ENCODE data around the gene CISD2.

Gene CISD2

GRCh38 chr4:102826890-102827673 lies 41.7 kb upstream of the CISD2 start, which contains the start of gene UBE2D3:
UBE2D3 (minus strand) TSS chr4:102827551; CDS start chr4:102826508, 1,043 bp downstream.
- Histone ChIP-seq H3K4me2 (peak within 1 kb of the TSS; percentile 89), H3K27me3 (ENCODE audit: insufficient read depth, low read depth) (no peaks in the 10 kb centered on the region), H4K20me1 (ENCODE audit: insufficient read depth) (peaks cover 33% of the 10 kb centered on the region), H3K79me2 (ENCODE audit: insufficient read depth, low read depth) (peaks cover 61% of the 10 kb centered on the region), H2AFZ (ENCODE audit: low read depth) (peak within 1 kb of the TSS; percentile 53), H3K4me3 (IDR thresholded peaks at IDR 0.05; ENCODE audit: insufficient read depth, low read depth, low read length) (peak within 1 kb of the TSS; percentile 51), H3K36me3 (ENCODE audit: insufficient read depth) (peaks cover 11% of the 10 kb centered on the region; the same call in 1 of the 2 replicates), H3K27ac (peak within 1 kb of the TSS; percentile 99), H3K9ac (peak within 1 kb of the TSS; percentile 99), H3K4me1 (ENCODE audit: low read depth, poor library complexity, severe bottlenecking) (peaks cover 44% of the 10 kb centered on the region)
- TF ChIP-seq CTCF (conservative IDR thresholded peaks at IDR 0.05; ENCODE audit: low read depth, low read length), result no peak

GRCh38 chr4:102827674-102828496 lies 40.9 kb upstream of the CISD2 start:
- H3K27ac ChIP-seq, result peak overlapping the region; percentile 99
- peak overlapping the region; percentile 51 for H3K4me3 ChIP-seq (IDR thresholded peaks at IDR 0.05; ENCODE audit: insufficient read depth, low read depth, low read length)
- peak overlapping the region; percentile 99 for H3K9ac ChIP-seq
- peaks cover 53% of the 10 kb centered on the region for H3K79me2 ChIP-seq (ENCODE audit: insufficient read depth, low read depth)
- peak overlapping the region; percentile 53 for H2AFZ ChIP-seq (ENCODE audit: low read depth)
- H3K4me1 ChIP-seq (ENCODE audit: low read depth, poor library complexity, severe bottlenecking), result peaks cover 38% of the 10 kb centered on the region
- H4K20me1 ChIP-seq (ENCODE audit: insufficient read depth), result peaks cover 27% of the 10 kb centered on the region
- H3K27me3 ChIP-seq (ENCODE audit: insufficient read depth, low read depth), result no peaks in the 10 kb centered on the region
- peak overlapping the region; percentile 89 for H3K4me2 ChIP-seq
- no peak for TF ChIP-seq CTCF (conservative IDR thresholded peaks at IDR 0.05; ENCODE audit: low read depth, low read length)
- peaks cover 9% of the 10 kb centered on the region; the same call in 1 of the 2 replicates for H3K36me3 ChIP-seq (ENCODE audit: insufficient read depth)

GRCh38 chr4:102828497-102828808 lies 40.3 kb upstream of the CISD2 start:
- Histone ChIP-seq H3K27me3 (ENCODE audit: insufficient read depth, low read depth) (no peaks in the 10 kb centered on the region), H3K9ac (peak overlapping the region; percentile 99), H2AFZ (ENCODE audit: low read depth) (peak overlapping the region; percentile 53), H4K20me1 (ENCODE audit: insufficient read depth) (peaks cover 21% of the 10 kb centered on the region), H3K4me1 (ENCODE audit: low read depth, poor library complexity, severe bottlenecking) (peaks cover 32% of the 10 kb centered on the region), H3K27ac (peak overlapping the region; percentile 99), H3K4me3 (IDR thresholded peaks at IDR 0.05; ENCODE audit: insufficient read depth, low read depth, low read length) (peak overlapping the region; percentile 51), H3K36me3 (ENCODE audit: insufficient read depth) (peaks cover 4% of the 10 kb centered on the region; the same call in 1 of the 2 replicates), H3K79me2 (ENCODE audit: insufficient read depth, low read depth) (peaks cover 47% of the 10 kb centered on the region), H3K4me2 (peak overlapping the region; percentile 89)
- no peak for TF ChIP-seq CTCF (conservative IDR thresholded peaks at IDR 0.05; ENCODE audit: low read depth, low read length)

GRCh38 chr4:102829803-102830202 lies 39.0 kb upstream of the CISD2 start:
- H3K27ac ChIP-seq, result peak overlapping the region; percentile 99
- no peaks in the 10 kb centered on the region; the same call in 1 of the 2 replicates for H3K36me3 ChIP-seq (ENCODE audit: insufficient read depth)
- H3K9ac ChIP-seq, result no peak overlapping the region
- no peaks in the 10 kb centered on the region for H3K27me3 ChIP-seq (ENCODE audit: insufficient read depth, low read depth)
- H4K20me1 ChIP-seq (ENCODE audit: insufficient read depth), result peaks cover 10% of the 10 kb centered on the region
- H2AFZ ChIP-seq (ENCODE audit: low read depth), result no peak overlapping the region
- no peak overlapping the region for H3K4me3 ChIP-seq (IDR thresholded peaks at IDR 0.05; ENCODE audit: insufficient read depth, low read depth, low read length)
- no peak for TF ChIP-seq CTCF (conservative IDR thresholded peaks at IDR 0.05; ENCODE audit: low read depth, low read length)
- peaks cover 19% of the 10 kb centered on the region for H3K4me1 ChIP-seq (ENCODE audit: low read depth, poor library complexity, severe bottlenecking)
- H3K79me2 ChIP-seq (ENCODE audit: insufficient read depth, low read depth), result peaks cover 34% of the 10 kb centered on the region
- H3K4me2 ChIP-seq, result peak overlapping the region; percentile 89

All from KMS-11 (cell line).